ENCODE measurements around the gene NTRK2.

- TF ChIP-seq SIN3A (IDR thresholded peaks at IDR 0.05; ENCODE audit: borderline replicate concordance, insufficient read depth, low read length) (no peak), POLR2AphosphoS5 (IDR thresholded peaks at IDR 0.05; ENCODE audit: low read depth, low read length) (no peak), REST (IDR thresholded peaks at IDR 0.05; ENCODE audit: insufficient read depth in 1 of 2, low read depth in 2 of 2, low read length in 2 of 2) (no peak)
These were observed 173.8 kb downstream of the NTRK2 start for GRCh38 chr9:84843175-84843824.

Data from PFSK-1 (cell line).